Choroid plexus epithelial cell (primary cell): ENCODE data around the gene CRISP2.

Experiments
- DNase-seq: peaks from one replicate; pipeline ENCODE4 v3.0.0-alpha.2; 2010; ENCODE audit warnings: low read depth
- H3K4me3 ChIP-seq: 2 replicates; pipeline ENCODE4 v1.5.1; 2011; ENCODE audit warnings: low read depth, mild to moderate bottlenecking, control low read depth, low read length, moderate library complexity
- CTCF ChIP-seq: conservative IDR thresholded peaks from 2 replicates; pipeline ENCODE4 v1.5.1; 2011; ENCODE audit warnings: low read depth, mild to moderate bottlenecking, control low read depth, inconsistent platforms, low read length, moderate library complexity

The CRISP2 gene

DNA sequence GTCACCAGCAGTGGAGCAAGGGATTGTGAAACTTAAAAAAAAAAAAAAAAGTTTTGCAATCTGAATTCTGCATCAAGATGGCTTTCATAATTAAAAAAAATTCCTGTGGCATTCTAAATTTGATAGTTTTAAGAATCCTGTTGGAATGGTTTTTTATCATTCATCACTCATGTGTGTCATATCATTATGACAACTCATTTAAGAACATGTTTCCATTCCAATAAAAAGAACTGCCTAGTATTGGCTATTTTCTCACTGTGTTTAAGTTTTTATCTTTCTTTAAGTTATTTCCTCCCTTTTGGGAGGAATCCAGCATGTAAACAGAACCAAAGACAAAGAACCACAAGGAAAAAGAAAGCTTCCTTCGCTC lies 50.5 kb downstream of the CRISP2 start:
- DNase-seq = no peak
- H3K4me3 ChIP-seq = no peak overlapping the region
- no peak for TF ChIP-seq CTCF

DNA sequence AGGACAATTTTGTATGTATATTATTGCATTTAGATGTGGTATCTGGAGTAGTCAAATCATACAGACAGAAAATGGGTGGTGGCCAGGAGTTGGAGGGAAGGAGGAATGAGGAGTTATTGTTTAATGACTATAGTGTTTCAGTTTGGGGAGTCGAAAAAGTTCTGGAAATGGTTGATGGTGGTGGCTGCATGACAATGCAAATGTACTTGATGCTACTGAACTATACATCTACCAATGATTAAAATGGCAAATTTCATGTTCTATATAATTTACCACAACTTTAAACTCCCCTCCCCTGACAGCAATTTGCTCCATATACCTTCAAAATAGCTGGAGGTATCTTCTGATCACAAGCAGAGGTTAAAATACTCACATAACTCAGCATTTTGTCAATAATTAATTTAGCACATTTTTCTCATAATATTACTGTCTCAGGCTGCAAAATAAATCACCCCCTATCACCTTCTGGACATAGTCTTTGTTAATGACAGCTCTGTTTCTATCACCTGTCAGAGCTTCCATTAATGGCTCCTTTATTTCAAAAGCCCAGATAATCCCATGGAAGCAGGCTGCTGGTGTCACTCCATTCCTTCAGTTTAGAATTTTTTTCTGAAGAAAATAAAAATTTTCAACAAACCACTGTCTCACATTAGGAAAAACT lies 51.0 kb downstream of the CRISP2 start:
- TF ChIP-seq CTCF = no peak

GRCh38 chr6:49653942-49654341 lies 59.4 kb downstream of the CRISP2 start:
- TF ChIP-seq CTCF = no peak
- no peak overlapping the region for H3K4me3 ChIP-seq
- no peak for DNase-seq

More for the DNA sequence above, 51.0 kb downstream of the CRISP2 start:
- DNase-seq = no peak
- H3K4me3 ChIP-seq = no peak overlapping the region

GRCh38 chr6:49653438-49653837 lies 59.9 kb downstream of the CRISP2 start:
- no peak overlapping the region for H3K4me3 ChIP-seq
- TF ChIP-seq CTCF = no peak
- no peak for DNase-seq

- no peak overlapping the region for H3K4me3 ChIP-seq
- no peak for DNase-seq
- TF ChIP-seq CTCF = no peak
These were observed 62.1 kb downstream of the CRISP2 start for GRCh38 chr6:49651239-49651638.

- H3K4me3 ChIP-seq = no peak overlapping the region
- no peak for TF ChIP-seq CTCF
- DNase-seq = no peak
These were observed 63.4 kb downstream of the CRISP2 start for GRCh38 chr6:49649988-49650387.

- H3K4me3 ChIP-seq = no peak overlapping the region
- no peak for TF ChIP-seq CTCF
- DNase-seq = no peak
These were observed 65.3 kb downstream of the CRISP2 start for GRCh38 chr6:49648036-49648435.
